ENCODE results near the gene PIPOX. TPM values are rescaled to one million over a fixed set of nuclear protein-coding genes. Genes with fewer than 3 reads are reported as not detected.

Gene PIPOX
- total RNA-seq, 3 donors from 2014 or later = 1.3 to 3.0 (median 2.9) TPM

DNA sequence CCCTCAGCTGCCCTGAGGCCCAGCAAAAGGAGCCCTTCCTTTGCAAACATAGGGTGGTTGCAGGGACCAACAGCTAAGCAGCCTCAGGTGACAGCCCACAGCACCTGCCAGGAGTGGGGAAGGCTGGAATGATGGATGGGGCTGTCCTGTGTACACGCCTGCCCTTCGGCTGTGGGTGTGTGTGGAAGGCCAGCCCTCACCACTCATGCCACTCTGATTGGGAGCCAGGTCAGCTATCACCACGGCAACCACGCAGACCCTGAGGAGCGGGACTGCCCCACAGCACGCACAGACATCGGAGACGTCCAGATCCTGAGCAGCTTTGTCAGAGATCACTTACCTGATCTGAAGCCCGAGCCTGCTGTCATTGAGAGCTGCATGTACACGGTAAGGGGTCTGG is 11.9 kb downstream of the PIPOX start:
- TF ChIP-seq POLR2AphosphoS5 (IDR thresholded peaks at IDR 0.05) (no peak), POLR2A (IDR thresholded peaks at IDR 0.05) (no peak)
- TF ChIP-seq, protein P1, sequence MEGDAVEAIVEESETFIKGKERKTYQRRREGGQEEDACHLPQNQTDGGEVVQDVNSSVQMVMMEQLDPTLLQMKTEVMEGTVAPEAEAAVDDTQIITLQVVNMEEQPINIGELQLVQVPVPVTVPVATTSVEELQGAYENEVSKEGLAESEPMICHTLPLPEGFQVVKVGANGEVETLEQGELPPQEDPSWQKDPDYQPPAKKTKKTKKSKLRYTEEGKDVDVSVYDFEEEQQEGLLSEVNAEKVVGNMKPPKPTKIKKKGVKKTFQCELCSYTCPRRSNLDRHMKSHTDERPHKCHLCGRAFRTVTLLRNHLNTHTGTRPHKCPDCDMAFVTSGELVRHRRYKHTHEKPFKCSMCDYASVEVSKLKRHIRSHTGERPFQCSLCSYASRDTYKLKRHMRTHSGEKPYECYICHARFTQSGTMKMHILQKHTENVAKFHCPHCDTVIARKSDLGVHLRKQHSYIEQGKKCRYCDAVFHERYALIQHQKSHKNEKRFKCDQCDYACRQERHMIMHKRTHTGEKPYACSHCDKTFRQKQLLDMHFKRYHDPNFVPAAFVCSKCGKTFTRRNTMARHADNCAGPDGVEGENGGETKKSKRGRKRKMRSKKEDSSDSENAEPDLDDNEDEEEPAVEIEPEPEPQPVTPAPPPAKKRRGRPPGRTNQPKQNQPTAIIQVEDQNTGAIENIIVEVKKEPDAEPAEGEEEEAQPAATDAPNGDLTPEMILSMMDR (IDR thresholded peaks at IDR 0.05) = no peak
- H3K4me1 ChIP-seq = no peaks in the 10 kb centered on the region
- intact Hi-C loops (cut with DNase I; ENCODE audit: low total_unique reads) = loop anchor here (5.0 kb wide), 1 partner anchor 1182 kb away; the partner anchor contains the start of gene SLC6A4
- H3K9me3 ChIP-seq = no peaks in the 10 kb centered on the region
- H3K27ac ChIP-seq = no peak overlapping the region
- H3K4me3 ChIP-seq = no peak overlapping the region
- no peak for DNase-seq (ENCODE audit: low spot score in 2 of 2)
- H3K36me3 ChIP-seq = no peaks in the 10 kb centered on the region
- no peaks in the 10 kb centered on the region for H3K27me3 ChIP-seq

GRCh38 chr17:29057361-29057760 is 14.4 kb downstream of the PIPOX start:
- H3K27ac ChIP-seq = no peak overlapping the region
- H3K27me3 ChIP-seq = no peaks in the 10 kb centered on the region
- H3K4me1 ChIP-seq = no peaks in the 10 kb centered on the region
- no peaks in the 10 kb centered on the region for H3K9me3 ChIP-seq
- TF ChIP-seq POLR2AphosphoS5 (IDR thresholded peaks at IDR 0.05) (no peak), POLR2A (IDR thresholded peaks at IDR 0.05) (no peak)
- TF ChIP-seq, protein P1 (IDR thresholded peaks at IDR 0.05) = no peak
- no peaks in the 10 kb centered on the region for H3K36me3 ChIP-seq
- intact Hi-C loops (cut with DNase I; ENCODE audit: low total_unique reads) = no loop called here
- no peak for DNase-seq (ENCODE audit: low spot score in 2 of 2)
- no peak overlapping the region for H3K4me3 ChIP-seq

DNA sequence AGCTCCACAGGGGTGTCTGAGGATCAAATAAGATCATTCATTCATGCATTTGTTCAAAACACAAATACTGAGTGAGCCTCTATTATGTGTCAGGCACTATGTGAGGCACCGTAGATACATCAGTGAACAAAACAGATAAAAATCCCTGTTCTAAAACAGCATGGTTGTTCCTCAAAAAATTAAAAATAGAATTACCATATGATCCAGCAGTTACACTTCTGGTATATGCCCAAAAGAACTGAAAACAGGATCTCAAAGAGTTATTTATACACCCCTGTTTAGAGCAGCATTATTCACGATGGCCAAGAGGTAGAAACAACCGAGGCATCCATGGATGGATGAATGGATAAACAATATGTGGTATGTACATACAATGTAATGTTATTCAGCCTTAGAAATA is 15.4 kb downstream of the PIPOX start:
- intact Hi-C loops (cut with DNase I; ENCODE audit: low total_unique reads) = no loop called here
- no peak overlapping the region for H3K27ac ChIP-seq
- no peak for TF ChIP-seq POLR2AphosphoS5 (IDR thresholded peaks at IDR 0.05)
- no peak for TF ChIP-seq POLR2A (IDR thresholded peaks at IDR 0.05)
- TF ChIP-seq, protein P1 (IDR thresholded peaks at IDR 0.05) = no peak
- no peaks in the 10 kb centered on the region for H3K36me3 ChIP-seq
- H3K27me3 ChIP-seq = no peaks in the 10 kb centered on the region
- H3K4me1 ChIP-seq = no peaks in the 10 kb centered on the region
- no peak for DNase-seq (ENCODE audit: low spot score in 2 of 2)
- no peak overlapping the region for H3K4me3 ChIP-seq
- H3K9me3 ChIP-seq = no peaks in the 10 kb centered on the region

DNA sequence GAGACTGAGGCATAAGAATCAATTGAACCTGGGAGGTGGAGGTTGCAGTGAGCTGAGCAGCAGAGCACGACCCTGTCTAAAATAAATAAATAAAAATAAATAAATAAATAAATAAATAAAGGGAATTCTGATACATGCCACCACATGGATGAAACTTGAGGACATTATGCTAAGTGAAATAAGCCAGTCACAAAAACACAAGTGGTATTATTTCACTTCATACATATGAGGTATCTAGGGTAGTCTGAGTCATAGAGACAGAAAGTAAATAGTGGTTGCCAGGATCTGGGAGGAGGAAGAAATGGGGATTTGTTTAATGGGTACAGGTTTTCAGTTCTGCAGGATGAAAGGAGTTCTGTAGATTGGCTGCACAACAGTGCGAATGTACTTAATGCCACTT is 16.3 kb downstream of the PIPOX start:
- intact Hi-C loops (cut with DNase I; ENCODE audit: low total_unique reads) = no loop called here
- H3K27me3 ChIP-seq = no peaks in the 10 kb centered on the region
- no peaks in the 10 kb centered on the region for H3K36me3 ChIP-seq
- H3K4me3 ChIP-seq = no peak overlapping the region
- no peaks in the 10 kb centered on the region for H3K9me3 ChIP-seq
- TF ChIP-seq, protein P1 (IDR thresholded peaks at IDR 0.05) = no peak
- TF ChIP-seq POLR2AphosphoS5 (IDR thresholded peaks at IDR 0.05) = no peak
- TF ChIP-seq POLR2A (IDR thresholded peaks at IDR 0.05) = no peak
- DNase-seq (ENCODE audit: low spot score in 2 of 2) = no peak
- no peaks in the 10 kb centered on the region for H3K4me1 ChIP-seq
- H3K27ac ChIP-seq = no peak overlapping the region

- TF ChIP-seq POLR2AphosphoS5 (IDR thresholded peaks at IDR 0.05) = no peak
- TF ChIP-seq, protein P1 (IDR thresholded peaks at IDR 0.05) = no peak
- TF ChIP-seq POLR2A (IDR thresholded peaks at IDR 0.05) = no peak
- intact Hi-C loops (cut with DNase I; ENCODE audit: low total_unique reads) = no loop called here
- Histone ChIP-seq H3K27ac (no peak overlapping the region), H3K9me3 (no peaks in the 10 kb centered on the region), H3K36me3 (no peaks in the 10 kb centered on the region), H3K4me1 (no peaks in the 10 kb centered on the region), H3K27me3 (no peaks in the 10 kb centered on the region), H3K4me3 (no peak overlapping the region)
- no peak for DNase-seq (ENCODE audit: low spot score in 2 of 2)
Measured at GRCh38 chr17:29060475-29060874, 17.5 kb downstream of the PIPOX start.
